Tibial artery (tissue), 4 donors: ENCODE measurements around the gene GCNT4.
A peak's percentile ranks its signal among the peaks of the same experiment; 100 is the strongest.

Source experiments
- DNase-seq, 2 donors: peaks; one replicate each; pipeline ENCODE4 v3.0.0-alpha.2; 2019
- H3K27ac ChIP-seq, 2 donors: fragments of 200-600 bp; sonication (generic) in 1 of 2; 1 replicate in 1 of 2; 2 replicates in 1 of 2; pipeline ENCODE4 v1.5.1; 2018 to 2019; ENCODE audit warnings: mild to moderate bottlenecking in 1 of 2
- H3K27me3 ChIP-seq, 2 donors: fragments of 200-600 bp; sonication (generic) in 1 of 2; one replicate each; pipeline versions ENCODE4 v1.5.1 to v1.6.0; 2016 to 2019
- H3K36me3 ChIP-seq, 3 donors: fragments of 200-600 bp; sonication (generic) in 2 of 3; one replicate each; pipeline ENCODE4 v1.5.1; 2016 to 2019; ENCODE audit warnings: mild to moderate bottlenecking in 2 of 3
- H3K4me1 ChIP-seq, 4 donors: fragments of 200-600 bp; sonication (generic) in 2 of 4; 1 replicate in 3 of 4; 2 replicates in 1 of 4; pipeline ENCODE4 v1.5.1; 2016 to 2019
- H3K4me3 ChIP-seq, 2 donors: fragments of 200-600 bp; sonication (generic) in 1 of 2; 1 replicate in 1 of 2; 2 replicates in 1 of 2; pipeline ENCODE4 v1.5.1; 2018 to 2019; ENCODE audit warnings: mild to moderate bottlenecking in 2 of 2
- H3K9me3 ChIP-seq, 3 donors: fragments of 200-600 bp; sonication (generic) in 1 of 3; one replicate each; pipeline ENCODE4 v1.5.1; 2016 to 2019
- intact Hi-C: fragments of 100-400 bp; cut with DNase I; formaldehyde crosslinking; loops from one replicate; pipeline ENCODE4 v1.15.0; 2023; ENCODE audit warnings: low total_unique reads
- TF ChIP-seq, protein P1 (sequence below), 2 experiments: fragments of 200-600 bp in 1 of 2; fragments of 450-650 bp in 1 of 2; IDR thresholded peaks; one replicate each; pipeline ENCODE4 v1.5.1; 2017 to 2019; ENCODE audit warnings: antibody characterized with exemption in 2 of 2, mild to moderate bottlenecking in 1 of 2, moderate library complexity in 1 of 2

GCNT4 gene

DNA sequence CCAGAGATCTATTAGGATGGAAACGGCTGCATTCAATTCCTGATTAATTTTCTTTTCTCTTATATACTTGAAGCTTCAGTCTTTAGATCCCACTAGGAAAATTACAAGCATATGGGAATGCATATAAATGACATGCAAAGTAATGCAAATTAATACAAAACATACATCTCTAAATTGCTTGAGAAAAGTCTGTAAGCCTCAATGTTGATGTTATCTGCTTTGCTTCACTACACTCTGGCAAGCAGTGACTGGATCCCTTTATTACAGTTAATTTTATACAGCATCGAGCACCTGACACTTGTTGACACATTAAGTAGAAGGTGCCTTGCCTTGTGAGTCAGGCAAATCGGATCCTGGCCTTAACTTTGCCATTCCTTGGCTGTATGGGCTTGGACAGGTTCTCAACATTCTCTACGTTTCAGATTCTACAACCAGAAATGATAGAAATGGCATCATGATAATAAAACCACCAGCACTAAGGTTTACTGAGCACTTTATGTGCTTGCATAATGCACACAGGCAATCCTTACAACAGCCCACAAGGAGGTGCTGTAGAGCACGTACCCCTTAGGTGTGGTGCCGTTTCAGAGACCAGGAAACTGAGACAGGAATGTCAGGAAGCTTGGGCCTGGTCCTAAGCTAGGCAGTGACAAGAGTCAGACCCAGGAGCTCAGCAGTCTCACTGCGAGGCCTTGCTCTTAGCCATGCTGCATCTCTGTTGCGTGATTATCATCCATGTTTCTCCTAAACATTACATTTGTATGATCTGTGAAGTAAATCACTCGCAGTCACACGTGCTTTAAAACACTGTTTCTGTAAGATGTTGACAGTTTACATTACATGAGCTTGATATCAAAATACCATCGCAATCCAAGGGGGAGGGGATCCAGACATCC is 2.7 kb downstream of the GCNT4 start:
- peaks cover 0 to 3% (median 0%) of the 10 kb centered on the region in 3 donors for H3K36me3 ChIP-seq
- TF ChIP-seq, protein P1, sequence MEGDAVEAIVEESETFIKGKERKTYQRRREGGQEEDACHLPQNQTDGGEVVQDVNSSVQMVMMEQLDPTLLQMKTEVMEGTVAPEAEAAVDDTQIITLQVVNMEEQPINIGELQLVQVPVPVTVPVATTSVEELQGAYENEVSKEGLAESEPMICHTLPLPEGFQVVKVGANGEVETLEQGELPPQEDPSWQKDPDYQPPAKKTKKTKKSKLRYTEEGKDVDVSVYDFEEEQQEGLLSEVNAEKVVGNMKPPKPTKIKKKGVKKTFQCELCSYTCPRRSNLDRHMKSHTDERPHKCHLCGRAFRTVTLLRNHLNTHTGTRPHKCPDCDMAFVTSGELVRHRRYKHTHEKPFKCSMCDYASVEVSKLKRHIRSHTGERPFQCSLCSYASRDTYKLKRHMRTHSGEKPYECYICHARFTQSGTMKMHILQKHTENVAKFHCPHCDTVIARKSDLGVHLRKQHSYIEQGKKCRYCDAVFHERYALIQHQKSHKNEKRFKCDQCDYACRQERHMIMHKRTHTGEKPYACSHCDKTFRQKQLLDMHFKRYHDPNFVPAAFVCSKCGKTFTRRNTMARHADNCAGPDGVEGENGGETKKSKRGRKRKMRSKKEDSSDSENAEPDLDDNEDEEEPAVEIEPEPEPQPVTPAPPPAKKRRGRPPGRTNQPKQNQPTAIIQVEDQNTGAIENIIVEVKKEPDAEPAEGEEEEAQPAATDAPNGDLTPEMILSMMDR (IDR thresholded peaks at IDR 0.05), result peak; percentile 40 to 53
- peak overlapping the region in 1 of 2 donors; percentile 93 for H3K27ac ChIP-seq
- peaks cover 0 to 54% (median 20%) of the 10 kb centered on the region in 4 donors for H3K4me1 ChIP-seq
- no peaks in the 10 kb centered on the region for H3K9me3 ChIP-seq
- no peaks in the 10 kb centered on the region for H3K27me3 ChIP-seq
- DNase-seq, result peak in 1 of 2 donors; percentile 41
- intact Hi-C loops, result loop anchor here (5.0 to 10.0 kb wide), 3 partner anchors 185 to 463 kb away; partner anchors contain the start of genes ANKRD31, CERT1, HMGCR and POLK
- H3K4me3 ChIP-seq, result no peak overlapping the region

DNA sequence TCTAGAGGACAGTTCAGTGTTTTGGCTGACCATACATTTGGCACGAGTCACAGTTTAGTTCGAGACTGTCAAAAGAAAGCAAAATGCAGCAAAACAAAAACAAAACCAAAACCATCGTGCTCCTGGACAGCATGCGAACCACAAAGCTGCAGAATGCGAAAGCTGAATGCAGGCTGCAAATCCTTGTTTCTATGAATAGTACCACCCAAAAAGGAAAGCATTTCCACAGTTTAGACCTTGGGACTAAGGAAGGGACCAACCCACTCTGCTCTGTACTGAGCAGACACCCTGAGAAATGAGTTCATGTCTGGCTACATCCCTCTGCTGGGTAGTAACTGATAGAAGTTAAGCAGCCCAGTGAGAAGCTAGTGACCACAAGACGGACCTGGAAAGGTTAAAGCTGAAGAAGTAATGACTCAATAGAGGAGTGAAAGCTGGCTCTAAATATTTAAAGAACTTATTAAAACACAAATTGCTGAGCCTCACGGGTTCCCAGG is 3.9 kb downstream of the GCNT4 start:
- TF ChIP-seq, protein P1 (IDR thresholded peaks at IDR 0.05), result no peak

DNA sequence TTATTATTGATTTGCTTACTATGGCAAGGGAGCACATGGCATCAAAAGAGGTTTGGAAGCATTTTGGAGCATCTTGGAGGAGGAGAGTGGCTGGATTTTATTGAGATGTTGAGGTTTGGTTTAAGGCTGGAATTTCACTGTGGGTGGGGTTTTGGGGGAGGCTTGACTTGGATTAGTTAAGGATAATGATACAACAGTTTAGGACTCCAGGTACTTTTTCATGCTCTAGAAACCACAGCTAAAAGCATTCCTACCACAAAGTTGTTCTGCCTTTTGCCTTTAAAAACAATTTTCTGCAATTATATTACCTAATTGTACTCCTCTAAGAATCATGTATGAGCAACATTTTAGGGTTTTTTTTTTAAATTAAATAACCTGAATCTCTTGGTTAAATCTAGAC is 5.0 kb downstream of the GCNT4 start:
- H3K4me1 ChIP-seq, result peaks cover 0 to 51% (median 19%) of the 10 kb centered on the region in 4 donors
- H3K27ac ChIP-seq, result peak overlapping the region in 1 of 2 donors; percentile 93
- no peaks in the 10 kb centered on the region for H3K27me3 ChIP-seq
- no peaks in the 10 kb centered on the region for H3K9me3 ChIP-seq
- H3K4me3 ChIP-seq, result no peak overlapping the region
- intact Hi-C loops, result no loop called here
- peaks cover 0 to 3% (median 0%) of the 10 kb centered on the region in 3 donors for H3K36me3 ChIP-seq
- TF ChIP-seq, protein P1 (IDR thresholded peaks at IDR 0.05), result no peak
- DNase-seq, result no peak

More for the DNA sequence above, 3.9 kb downstream of the GCNT4 start:
- Histone ChIP-seq H3K4me3 (peak overlapping the region; percentile 36 to 41), H3K27ac (peak overlapping the region; percentile 39 to 93), H3K27me3 (no peaks in the 10 kb centered on the region), H3K4me1 (peaks cover 0 to 48% (median 19%) of the 10 kb centered on the region in 4 donors), H3K9me3 (no peaks in the 10 kb centered on the region), H3K36me3 (peaks cover 0 to 3% (median 0%) of the 10 kb centered on the region in 3 donors)
- intact Hi-C loops, result no loop called here
- DNase-seq, result no peak

DNA sequence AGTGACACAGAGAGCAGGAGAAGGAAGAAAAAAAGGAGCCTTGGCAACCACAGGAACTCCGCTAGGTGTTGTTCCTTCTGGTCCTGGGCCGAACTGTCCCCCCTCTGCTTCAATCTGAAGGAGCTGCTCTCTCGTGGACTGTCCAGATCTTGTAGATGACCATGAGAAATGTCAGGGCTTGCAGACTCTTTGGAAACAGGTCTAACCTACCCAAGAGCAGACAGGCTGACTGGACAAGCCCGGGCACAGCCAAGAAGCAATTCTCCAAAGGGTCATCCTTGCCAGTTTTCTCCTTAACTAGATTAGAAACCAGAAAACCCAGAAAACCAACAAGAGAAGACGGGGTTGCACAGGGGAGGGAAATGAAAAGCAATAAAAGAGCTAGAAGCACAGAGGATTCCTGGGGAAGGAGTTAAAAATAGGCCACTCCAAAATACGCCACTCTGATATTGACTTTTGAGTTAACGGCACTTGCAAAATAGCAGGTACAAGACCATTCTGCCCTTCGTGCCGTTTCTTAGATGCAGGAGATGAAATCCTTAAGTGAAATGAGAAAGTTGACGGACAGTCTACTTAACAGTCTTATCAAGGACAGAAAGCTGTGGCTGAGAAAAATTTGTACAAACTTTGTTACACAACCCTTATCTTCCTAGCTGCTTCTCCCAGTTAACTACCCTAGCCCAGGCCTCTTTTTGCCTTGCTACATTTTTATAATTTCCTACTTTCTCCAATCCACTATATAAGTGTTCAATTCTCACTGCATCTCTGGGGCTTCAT is 5.8 kb downstream of the GCNT4 start:
- intact Hi-C loops, result no loop called here
- H3K4me3 ChIP-seq, result no peak overlapping the region
- peaks cover 0 to 50% (median 18%) of the 10 kb centered on the region in 4 donors for H3K4me1 ChIP-seq
- no peaks in the 10 kb centered on the region for H3K27me3 ChIP-seq
- no peak for DNase-seq
- H3K9me3 ChIP-seq, result no peaks in the 10 kb centered on the region
- TF ChIP-seq, protein P1 (IDR thresholded peaks at IDR 0.05), result no peak
- peak overlapping the region in 1 of 2 donors; percentile 93 for H3K27ac ChIP-seq
- H3K36me3 ChIP-seq, result peaks cover 0 to 7% (median 0%) of the 10 kb centered on the region in 3 donors

- TF ChIP-seq, protein P1 (IDR thresholded peaks at IDR 0.05), result no peak
- Histone ChIP-seq H3K36me3 (peaks cover 0 to 7% (median 0%) of the 10 kb centered on the region in 3 donors), H3K4me1 (peaks cover 0 to 36% (median 8%) of the 10 kb centered on the region in 4 donors), H3K4me3 (no peak overlapping the region), H3K27ac (no peak overlapping the region), H3K9me3 (no peaks in the 10 kb centered on the region), H3K27me3 (no peaks in the 10 kb centered on the region)
- no peak for DNase-seq
- intact Hi-C loops, result no loop called here
Observed at GRCh38 chr5:75045071-75045470, 7.3 kb downstream of the GCNT4 start.
